Upper lobe of left lung (tissue), 6 donors: ENCODE data around the gene ADAMTS17. TPM values are rescaled to one million over a fixed set of nuclear protein-coding genes. Genes with fewer than 3 reads are reported as not detected.

ENCODE experiments used
- ATAC-seq, 2 donors: fragments of 200-7000 bp; cut with Tn5 transposase; one replicate each; pipeline ENCODE4 v1.9.1; 2022; ENCODE audit warnings: mild to moderate bottlenecking in 2 of 2, moderate library complexity in 2 of 2; ENCODE audit not compliant: low FRiP score in 2 of 2
- DNase-seq, 2 donors: peaks; one replicate each; pipeline ENCODE4 v3.0.0-alpha.2; 2019 to 2020
- H3K27ac ChIP-seq, 4 donors: fragments of 200-600 bp; sonication (generic); one replicate each; pipeline ENCODE4 v1.5.1; 2016 to 2019
- H3K27me3 ChIP-seq, 4 donors: fragments of 200-600 bp; sonication (generic); one replicate each; pipeline ENCODE4 v1.5.1; 2017 to 2019
- H3K36me3 ChIP-seq, 4 donors: fragments of 200-600 bp; sonication (generic); one replicate each; pipeline ENCODE4 v1.5.1; 2016 to 2019
- H3K4me1 ChIP-seq, 4 donors: fragments of 200-600 bp; sonication (generic); one replicate each; pipeline ENCODE4 v1.5.1; 2018 to 2019
- H3K4me3 ChIP-seq, 4 donors: fragments of 200-600 bp; sonication (generic); one replicate each; pipeline ENCODE4 v1.5.1; 2017 to 2019; ENCODE audit warnings: mild to moderate bottlenecking in 2 of 4, moderate library complexity in 1 of 4
- H3K9me3 ChIP-seq, 4 donors: fragments of 200-600 bp; sonication (generic); one replicate each; pipeline ENCODE4 v1.5.1; 2018 to 2019
- EP300 ChIP-seq, 4 donors: sonication (generic); formaldehyde crosslinking; IDR thresholded peaks; one replicate each; pipeline ENCODE4 v1.5.1; 2017; ENCODE audit warnings: antibody characterized with exemption in 4 of 4, control low read depth in 2 of 4
- POLR2A ChIP-seq, 4 donors: fragments of 450-650 bp; IDR thresholded peaks; one replicate each; pipeline ENCODE4 v1.5.1; 2016 to 2017; ENCODE audit warnings: antibody characterized with exemption in 4 of 4, mild to moderate bottlenecking in 2 of 4
- POLR2AphosphoS5 ChIP-seq, 2 donors: sonication (generic); formaldehyde crosslinking; IDR thresholded peaks; one replicate each; pipeline ENCODE4 v1.5.1; 2017; ENCODE audit warnings: antibody characterized with exemption in 2 of 2
- WGBS, 2 donors: methylation state at CpG; one replicate each; pipeline ENCODE4 v1.1.5; 2017 to 2018; 5-methylcytosine and 5-hydroxymethylcytosine counted together
- total RNA-seq, 6 donors: library from RNA; depleted of rRNA in 4 of 6; stranded (reverse); fragments of >200 nt in 4 of 6; gene quantifications; one replicate each; pipeline versions ENCODE4 v1.1.0 to v1.2.1, GENCODE V29; 2016 to 2021
- TF ChIP-seq, protein P1 (sequence below), 6 experiments: fragments of 450-650 bp in 4 of 6; fragments of 200-600 bp in 2 of 6; sonication (generic) in 2 of 6; IDR thresholded peaks; one replicate each; pipeline ENCODE4 v1.5.1; 2016 to 2019; ENCODE audit warnings: antibody characterized with exemption in 6 of 6
- donor health status: DM: no; HTN: no; CAD: no; lungs with moderate emphysema.
- donor health status: DM: no; HTN: yes; CAD: no; lungs with severe emphysema.

The ADAMTS17 gene
- total RNA-seq, 6 donors from 2014 or later, result 3.2 to 11.5 (median 5.7) TPM

- Histone ChIP-seq H3K4me3 (no peak overlapping the region), H3K36me3 (no peaks in the 10 kb centered on the region), H3K9me3 (peaks cover 0 to 4% (median 0%) of the 10 kb centered on the region in 4 donors), H3K4me1 (no peaks in the 10 kb centered on the region), H3K27ac (no peak overlapping the region), H3K27me3 (no peaks in the 10 kb centered on the region)
- ATAC-seq (no peak), DNase-seq (peak in 1 of 2 donors; percentile 42)
- TF ChIP-seq POLR2AphosphoS5 (IDR thresholded peaks at IDR 0.05) (no peak), POLR2A (IDR thresholded peaks at IDR 0.05) (no peak), EP300 (IDR thresholded peaks at IDR 0.05) (no peak)
- TF ChIP-seq, protein P1, sequence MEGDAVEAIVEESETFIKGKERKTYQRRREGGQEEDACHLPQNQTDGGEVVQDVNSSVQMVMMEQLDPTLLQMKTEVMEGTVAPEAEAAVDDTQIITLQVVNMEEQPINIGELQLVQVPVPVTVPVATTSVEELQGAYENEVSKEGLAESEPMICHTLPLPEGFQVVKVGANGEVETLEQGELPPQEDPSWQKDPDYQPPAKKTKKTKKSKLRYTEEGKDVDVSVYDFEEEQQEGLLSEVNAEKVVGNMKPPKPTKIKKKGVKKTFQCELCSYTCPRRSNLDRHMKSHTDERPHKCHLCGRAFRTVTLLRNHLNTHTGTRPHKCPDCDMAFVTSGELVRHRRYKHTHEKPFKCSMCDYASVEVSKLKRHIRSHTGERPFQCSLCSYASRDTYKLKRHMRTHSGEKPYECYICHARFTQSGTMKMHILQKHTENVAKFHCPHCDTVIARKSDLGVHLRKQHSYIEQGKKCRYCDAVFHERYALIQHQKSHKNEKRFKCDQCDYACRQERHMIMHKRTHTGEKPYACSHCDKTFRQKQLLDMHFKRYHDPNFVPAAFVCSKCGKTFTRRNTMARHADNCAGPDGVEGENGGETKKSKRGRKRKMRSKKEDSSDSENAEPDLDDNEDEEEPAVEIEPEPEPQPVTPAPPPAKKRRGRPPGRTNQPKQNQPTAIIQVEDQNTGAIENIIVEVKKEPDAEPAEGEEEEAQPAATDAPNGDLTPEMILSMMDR (IDR thresholded peaks at IDR 0.05), result no peak
- WGBS, 2 donors, result 80 to 84% methylated on average over 18 to 19 of the region's 19 CpGs
Observed at GRCh38 chr15:100050877-100051786, 290.6 kb downstream of the ADAMTS17 start.

DNA sequence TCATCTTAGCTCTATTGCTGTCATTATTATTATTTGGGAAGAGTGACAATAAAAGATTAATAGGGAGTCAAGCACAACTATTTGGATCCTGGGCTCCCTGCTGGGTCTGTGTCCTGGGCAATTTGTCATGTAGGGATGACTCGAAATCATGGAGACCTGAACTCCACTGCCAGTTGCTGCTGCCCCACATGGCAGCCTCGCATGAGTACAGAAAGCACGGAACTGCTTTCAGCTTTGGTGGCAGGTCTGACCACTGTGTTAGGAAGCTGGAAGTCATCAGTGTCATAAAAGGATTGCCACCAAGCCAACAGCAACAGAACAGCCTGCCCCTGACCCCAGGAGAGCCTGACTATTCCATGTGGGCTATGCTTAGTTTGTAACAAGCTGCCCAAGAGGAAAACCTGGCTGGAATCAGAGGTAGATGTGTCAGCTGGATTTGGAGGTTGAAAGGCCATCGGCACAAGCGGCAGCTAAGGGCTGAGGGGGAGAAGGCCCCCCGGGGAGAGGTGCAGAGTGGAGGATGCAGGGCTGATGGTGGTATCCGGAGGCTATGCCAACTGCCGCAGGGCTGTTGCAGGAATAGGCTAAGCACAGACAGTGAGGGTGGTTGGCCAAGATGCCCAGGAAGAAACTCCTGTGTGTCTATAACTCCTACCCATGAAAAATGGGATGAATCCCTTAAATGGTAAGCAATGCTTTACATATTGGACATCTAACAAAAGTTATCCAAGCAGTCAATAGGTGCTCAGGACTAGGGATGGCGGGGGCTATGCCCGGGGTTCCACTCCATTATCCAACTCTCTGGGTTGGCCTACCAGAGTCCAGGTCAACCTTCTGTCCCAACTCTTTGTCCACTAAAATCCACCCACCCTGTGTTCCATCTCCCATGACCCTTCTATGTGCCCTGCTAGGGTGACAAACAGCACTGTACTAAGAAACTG lies 291.6 kb downstream of the ADAMTS17 start:
- Histone ChIP-seq H3K4me3 (no peak overlapping the region), H3K27me3 (no peaks in the 10 kb centered on the region), H3K27ac (no peak overlapping the region), H3K36me3 (no peaks in the 10 kb centered on the region), H3K9me3 (peaks cover 0 to 4% (median 0%) of the 10 kb centered on the region in 4 donors), H3K4me1 (no peaks in the 10 kb centered on the region)
- TF ChIP-seq POLR2A (IDR thresholded peaks at IDR 0.05) (no peak), EP300 (IDR thresholded peaks at IDR 0.05) (no peak), POLR2AphosphoS5 (IDR thresholded peaks at IDR 0.05) (no peak)
- TF ChIP-seq, protein P1 (IDR thresholded peaks at IDR 0.05), result no peak
- DNase-seq (no peak), ATAC-seq (no peak)
- 84 to 89% methylated on average over 10 of the region's 10 CpGs for WGBS, 2 donors

- no peak overlapping the region for H3K4me3 ChIP-seq
- ATAC-seq (no peak), DNase-seq (no peak)
- no peaks in the 10 kb centered on the region for H3K4me1 ChIP-seq
- WGBS, 2 donors, result 75 to 85% methylated on average over 2 of the region's 2 CpGs
- no peak overlapping the region for H3K27ac ChIP-seq
- H3K9me3 ChIP-seq, result peaks cover 0 to 4% (median 0%) of the 10 kb centered on the region in 4 donors
- H3K36me3 ChIP-seq, result no peaks in the 10 kb centered on the region
- H3K27me3 ChIP-seq, result no peaks in the 10 kb centered on the region
- TF ChIP-seq POLR2AphosphoS5 (IDR thresholded peaks at IDR 0.05), result no peak
Observed at GRCh38 chr15:100049483-100049882, 292.3 kb downstream of the ADAMTS17 start.

DNA sequence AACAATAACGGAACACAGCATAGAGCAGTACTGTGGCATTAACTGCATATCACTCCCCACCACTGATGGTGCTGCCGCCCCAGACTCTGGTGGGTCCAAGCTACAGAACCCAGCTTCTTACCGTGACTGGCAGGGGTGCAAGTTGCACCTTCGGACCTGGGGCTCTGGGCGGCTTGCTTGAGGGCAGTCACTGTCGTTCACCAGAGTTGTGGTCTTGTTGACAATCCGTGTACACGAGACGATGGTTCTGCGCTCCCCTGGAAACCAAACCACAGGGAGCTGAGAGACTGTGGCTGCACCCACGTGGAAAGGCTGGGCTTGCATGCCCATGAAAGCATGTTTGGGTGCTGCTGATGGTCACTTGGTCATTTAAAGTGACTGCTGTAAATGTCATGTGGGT lies 293.0 kb downstream of the ADAMTS17 start:
- no peak for ATAC-seq
- DNase-seq, result peak in 1 of 2 donors; percentile 18
- H3K4me3 ChIP-seq, result no peak overlapping the region
- peaks cover 0 to 4% (median 0%) of the 10 kb centered on the region in 4 donors for H3K9me3 ChIP-seq
- H3K27me3 ChIP-seq, result no peaks in the 10 kb centered on the region
- peaks cover 0 to 5% (median 1%) of the 10 kb centered on the region in 4 donors for H3K4me1 ChIP-seq
- H3K27ac ChIP-seq, result no peak overlapping the region
- TF ChIP-seq, protein P1 (IDR thresholded peaks at IDR 0.05), result no peak
- no peak for TF ChIP-seq EP300 (IDR thresholded peaks at IDR 0.05)
- TF ChIP-seq POLR2AphosphoS5 (IDR thresholded peaks at IDR 0.05), result no peak
- TF ChIP-seq POLR2A (IDR thresholded peaks at IDR 0.05), result no peak
- H3K36me3 ChIP-seq, result no peaks in the 10 kb centered on the region
- 80 to 91% methylated on average over 6 to 11 of the region's 11 CpGs for WGBS, 2 donors

DNA sequence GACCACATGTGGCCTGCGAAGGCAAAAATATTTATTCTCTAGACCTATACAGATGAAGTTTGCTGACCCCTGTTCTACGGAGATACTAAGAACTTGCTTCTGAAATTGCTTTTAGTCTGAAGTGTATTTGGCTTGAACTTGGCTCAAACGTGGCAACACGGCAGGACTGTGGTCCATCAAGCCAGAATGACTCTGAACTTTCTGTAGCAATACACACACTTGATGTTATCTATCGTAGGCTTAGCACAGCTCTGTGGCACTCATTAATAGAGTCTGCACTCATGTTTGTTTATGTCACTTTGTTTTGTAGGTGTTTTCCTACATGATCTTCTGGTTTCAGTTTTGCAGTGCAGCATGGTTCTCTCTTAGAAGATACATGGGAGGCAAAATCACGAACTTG lies 298.1 kb downstream of the ADAMTS17 start:
- no peak overlapping the region for H3K4me3 ChIP-seq
- TF ChIP-seq POLR2AphosphoS5 (IDR thresholded peaks at IDR 0.05) (no peak), POLR2A (IDR thresholded peaks at IDR 0.05) (no peak), EP300 (IDR thresholded peaks at IDR 0.05) (no peak)
- TF ChIP-seq, protein P1 (IDR thresholded peaks at IDR 0.05), result no peak
- WGBS, 2 donors, result 57 to 64% methylated on average over 6 of the region's 6 CpGs
- no peaks in the 10 kb centered on the region for H3K27me3 ChIP-seq
- peaks cover 0 to 11% (median 2%) of the 10 kb centered on the region in 4 donors for H3K4me1 ChIP-seq
- peaks cover 0 to 4% (median 0%) of the 10 kb centered on the region in 4 donors for H3K9me3 ChIP-seq
- ATAC-seq (no peak), DNase-seq (no peak)
- no peak overlapping the region for H3K27ac ChIP-seq
- H3K36me3 ChIP-seq, result no peaks in the 10 kb centered on the region
